GM18526 (cell line): Measurements from ENCODE around the gene HRNR.

ENCODE experiments used
- POLR2A ChIP-seq: IDR thresholded peaks from 3 replicates; pipeline ENCODE4 v1.6.1; 2011; ENCODE audit not compliant: insufficient read length; ENCODE audit errors: extremely low read depth

Gene HRNR

DNA sequence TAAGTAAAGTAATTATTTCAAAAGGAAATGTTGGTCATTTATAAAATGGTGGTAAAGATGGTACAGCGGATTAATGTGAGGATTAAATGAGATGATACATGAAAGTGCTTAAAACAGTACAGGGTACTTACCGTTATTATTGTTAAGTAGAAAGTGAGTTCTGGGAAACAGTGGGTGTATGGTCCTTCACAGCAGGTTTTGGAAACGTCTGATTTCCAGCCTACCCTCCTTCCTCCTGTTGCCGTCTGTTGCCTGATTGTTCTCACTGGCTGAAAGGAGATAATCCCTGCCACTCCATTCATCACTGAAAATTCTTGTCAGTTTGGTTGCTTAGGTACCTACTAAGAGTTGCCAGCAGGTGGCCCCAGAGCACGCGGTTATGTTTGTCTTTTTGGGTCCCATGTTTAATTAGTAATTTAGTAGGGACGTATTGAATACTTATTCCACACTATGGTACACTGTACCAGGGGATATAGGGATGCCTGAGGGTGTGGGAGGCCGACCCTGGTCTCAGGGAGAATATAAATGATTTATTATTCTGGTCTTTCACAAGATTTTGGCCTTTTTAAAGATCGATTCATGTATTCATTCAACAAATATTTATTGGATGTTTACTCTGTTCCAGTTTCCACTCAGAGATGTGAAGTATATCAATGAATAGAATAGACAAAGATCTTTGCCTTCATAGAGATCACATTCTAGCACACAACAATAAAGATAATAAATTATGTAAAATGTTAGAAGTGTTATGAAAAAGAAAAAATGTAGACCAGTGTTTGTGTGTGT, 34.1 kb downstream of the HRNR start:
- no peak for TF ChIP-seq POLR2A

DNA sequence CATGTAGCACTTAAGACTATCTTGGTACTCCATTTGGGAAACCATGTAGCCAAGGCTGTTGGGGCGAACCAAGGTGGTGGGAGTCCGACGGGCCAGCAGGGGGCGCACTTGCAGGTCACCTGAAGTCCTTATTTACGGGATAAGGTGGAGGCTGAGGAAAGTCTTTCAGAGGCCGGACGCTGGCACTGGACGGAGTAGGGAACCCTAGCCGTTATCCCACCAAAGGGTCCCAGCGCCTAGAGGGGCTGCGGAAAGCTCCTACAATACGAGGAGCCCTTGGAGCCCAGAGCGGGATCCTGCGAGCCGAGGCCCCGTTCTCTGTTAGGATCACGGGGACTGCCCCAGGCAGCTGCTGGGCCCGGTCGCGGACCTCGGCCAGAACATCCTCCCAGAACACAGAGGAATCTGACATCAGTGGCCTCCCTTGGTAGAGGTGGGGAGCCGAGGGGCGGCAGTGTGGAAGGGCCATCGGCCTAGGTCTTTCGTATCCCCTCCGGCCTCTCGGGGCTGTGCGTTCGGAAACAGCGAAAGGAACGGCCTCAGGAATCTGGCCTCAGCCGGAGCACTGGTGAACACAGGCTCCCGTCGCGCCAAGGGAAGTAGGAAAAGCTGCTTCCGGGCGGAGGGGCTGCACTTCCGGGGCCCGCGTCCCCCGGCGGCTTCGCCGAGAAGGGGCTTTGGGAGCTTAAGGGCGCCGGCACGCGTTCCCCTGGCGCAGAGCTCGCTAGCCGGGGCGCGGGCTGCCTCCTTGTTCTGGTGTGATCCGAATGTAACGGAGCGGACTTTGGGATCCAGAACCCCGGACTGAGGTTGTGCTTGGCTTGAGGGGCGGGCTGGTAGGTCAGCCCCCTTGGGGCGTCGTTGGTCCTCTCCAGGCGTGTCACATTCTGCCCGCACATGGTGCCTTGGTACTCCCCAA, 35.1 kb downstream of the HRNR start:
- no peak for TF ChIP-seq POLR2A

DNA sequence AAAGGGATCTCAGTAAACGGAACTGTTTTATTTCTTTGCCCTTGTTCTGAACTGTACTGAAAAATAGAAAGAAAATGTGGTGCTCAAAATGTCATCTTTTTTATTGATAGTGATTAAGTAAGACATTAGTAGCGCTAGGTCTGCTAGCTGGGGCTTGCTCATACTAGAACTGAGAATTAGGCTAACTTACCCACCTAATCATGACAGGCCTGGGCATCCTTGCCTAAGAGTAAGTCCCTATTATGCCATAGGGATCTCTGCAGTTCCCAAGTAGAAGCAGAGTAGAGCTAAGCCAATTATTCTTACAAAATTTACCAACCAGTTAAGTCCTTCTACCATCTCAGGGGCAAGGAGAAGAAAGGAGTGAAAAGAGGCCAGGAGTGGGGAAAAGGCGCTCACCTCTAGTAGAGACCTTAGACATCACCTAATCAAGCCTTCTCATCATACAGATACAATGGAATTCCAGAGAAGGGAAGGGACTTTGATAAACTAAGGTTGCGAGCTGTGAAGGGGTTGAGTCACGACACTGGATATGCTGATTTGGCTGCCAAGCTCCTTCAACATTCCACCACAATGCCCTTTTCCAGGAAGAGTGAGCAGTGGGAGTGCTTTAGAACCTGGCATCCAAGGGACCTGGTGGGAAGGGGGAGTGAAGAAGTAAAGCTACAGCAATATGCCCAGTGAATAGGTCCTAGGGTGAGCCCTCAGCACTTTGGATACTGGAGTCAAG, 37.3 kb downstream of the HRNR start:
- TF ChIP-seq POLR2A = no peak

DNA sequence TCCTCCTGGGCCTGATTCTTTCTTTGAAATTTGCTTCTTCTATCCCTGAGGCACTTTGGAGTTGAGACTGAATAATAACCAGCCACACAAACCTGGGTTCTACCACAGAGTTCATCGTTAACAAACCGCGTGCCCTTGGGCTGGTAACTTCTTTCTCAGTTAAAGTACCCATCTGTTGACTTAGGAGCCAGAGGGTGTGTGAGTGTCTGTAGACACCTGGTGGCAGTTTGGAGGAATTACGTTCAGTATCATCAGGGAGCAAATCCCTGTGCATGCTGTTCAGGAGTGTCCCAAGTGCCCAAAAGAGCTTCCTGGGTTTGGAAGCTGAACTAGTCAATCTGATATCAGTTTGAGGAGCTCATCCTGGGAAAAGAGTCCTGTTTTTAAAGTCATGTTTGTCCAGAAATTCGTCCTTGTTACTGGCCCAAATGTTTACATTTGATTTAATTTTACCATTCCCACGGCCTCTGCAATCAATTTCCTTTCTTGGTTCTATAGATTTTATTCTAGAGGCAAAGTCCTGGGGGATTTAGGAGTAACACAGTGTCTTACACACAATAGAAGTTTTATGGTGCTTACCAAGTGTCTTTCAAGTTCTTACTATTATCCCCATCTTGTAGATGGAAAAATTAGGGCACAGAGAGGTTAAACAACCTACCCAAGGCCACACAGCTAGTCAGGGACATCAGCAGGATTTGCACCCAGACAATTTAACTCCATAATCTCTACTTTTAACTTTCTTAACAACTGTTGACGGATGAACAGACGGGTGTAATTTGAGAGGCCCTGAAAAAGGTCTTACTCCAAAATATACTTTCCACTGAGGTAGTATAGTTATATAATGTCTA, 38.2 kb downstream of the HRNR start:
- no peak for TF ChIP-seq POLR2A

DNA sequence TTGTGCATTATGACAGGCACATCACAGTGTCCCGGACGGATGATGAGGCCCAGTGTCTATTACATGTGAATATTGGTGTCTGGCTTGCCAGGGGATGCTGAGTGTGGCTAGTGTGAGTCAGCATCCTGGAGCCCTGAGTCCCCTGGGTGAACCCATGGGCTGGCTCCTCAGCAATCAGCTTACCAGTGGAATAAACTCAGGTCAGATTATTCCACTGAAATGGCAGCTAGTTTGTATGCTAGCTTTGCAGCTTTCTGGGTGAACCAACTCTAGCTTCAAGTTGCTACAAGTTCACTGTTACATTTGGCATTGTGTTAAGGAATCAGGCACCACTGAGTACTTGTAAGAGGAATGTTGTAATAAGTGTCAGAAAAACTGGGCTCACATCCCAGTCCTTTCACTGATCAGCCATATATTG, 41.0 kb downstream of the HRNR start:
- TF ChIP-seq POLR2A = no peak

DNA sequence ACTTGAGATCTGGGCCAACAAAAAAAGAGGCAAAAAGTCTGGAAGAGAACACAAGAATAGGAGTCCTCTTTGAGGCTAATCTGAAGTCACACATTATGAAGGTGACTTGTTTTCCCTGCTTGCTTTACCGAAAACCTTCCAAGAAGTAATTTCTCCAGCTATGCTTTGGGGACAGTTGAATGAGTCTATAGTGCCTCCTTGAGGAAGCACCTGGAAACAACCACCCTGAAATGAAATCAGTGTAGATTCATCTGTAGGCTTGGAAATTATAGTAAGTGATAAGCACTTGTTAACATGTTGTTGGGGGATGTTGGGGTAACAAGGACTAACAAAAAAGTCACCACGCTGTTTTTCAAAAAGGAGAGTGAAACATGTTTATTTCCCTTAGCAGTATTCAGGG, 41.6 kb downstream of the HRNR start:
- TF ChIP-seq POLR2A = no peak

DNA sequence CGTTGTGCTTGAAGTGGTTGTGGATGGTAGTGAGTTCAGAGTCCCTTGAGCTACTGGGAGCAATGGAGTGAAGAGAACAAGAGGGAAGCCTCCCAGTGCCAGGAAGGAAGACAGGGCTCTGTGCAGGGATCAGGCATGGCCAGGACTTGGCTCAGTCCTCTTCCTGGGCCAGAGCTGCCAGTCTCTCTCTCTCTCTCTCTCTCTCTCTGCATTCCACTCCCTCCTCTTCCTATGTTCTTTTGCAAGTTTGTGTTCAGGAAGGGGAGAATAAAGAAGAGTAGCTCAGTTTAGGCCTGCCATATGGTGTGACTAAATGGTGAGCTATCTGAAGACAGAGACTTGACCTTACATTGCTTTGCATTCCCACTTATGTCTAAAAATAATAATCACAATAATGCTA, 44.4 kb downstream of the HRNR start:
- TF ChIP-seq POLR2A = no peak

DNA sequence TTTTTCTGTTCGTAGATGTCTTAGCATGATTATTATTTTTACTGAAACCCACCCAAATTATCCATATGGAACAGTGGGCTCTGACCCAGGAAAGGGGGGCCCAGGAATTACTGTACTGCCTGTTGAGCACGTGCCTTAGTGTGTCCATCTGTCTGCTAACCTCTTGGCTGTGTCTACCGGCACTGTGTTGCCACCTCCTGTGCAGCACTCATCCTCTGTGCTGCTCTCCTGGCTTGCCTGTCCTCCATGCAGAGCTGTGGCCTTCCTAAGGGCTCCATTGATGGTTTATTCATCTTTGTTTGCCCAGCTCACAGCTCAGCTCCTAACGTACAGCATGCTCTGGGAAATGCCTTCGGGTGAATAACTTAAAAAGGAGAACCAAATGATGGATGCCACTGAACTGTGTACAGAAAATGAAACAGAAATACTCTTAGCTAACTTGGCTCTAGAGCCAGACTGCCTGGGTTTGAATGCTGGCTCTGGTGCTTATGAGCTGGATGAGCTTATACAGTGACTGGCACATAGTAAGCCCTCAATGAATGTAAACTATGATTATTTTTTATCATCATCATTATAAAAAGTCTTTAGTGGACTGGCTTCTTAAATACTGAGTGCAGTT, 53.6 kb downstream of the HRNR start:
- TF ChIP-seq POLR2A = no peak

DNA sequence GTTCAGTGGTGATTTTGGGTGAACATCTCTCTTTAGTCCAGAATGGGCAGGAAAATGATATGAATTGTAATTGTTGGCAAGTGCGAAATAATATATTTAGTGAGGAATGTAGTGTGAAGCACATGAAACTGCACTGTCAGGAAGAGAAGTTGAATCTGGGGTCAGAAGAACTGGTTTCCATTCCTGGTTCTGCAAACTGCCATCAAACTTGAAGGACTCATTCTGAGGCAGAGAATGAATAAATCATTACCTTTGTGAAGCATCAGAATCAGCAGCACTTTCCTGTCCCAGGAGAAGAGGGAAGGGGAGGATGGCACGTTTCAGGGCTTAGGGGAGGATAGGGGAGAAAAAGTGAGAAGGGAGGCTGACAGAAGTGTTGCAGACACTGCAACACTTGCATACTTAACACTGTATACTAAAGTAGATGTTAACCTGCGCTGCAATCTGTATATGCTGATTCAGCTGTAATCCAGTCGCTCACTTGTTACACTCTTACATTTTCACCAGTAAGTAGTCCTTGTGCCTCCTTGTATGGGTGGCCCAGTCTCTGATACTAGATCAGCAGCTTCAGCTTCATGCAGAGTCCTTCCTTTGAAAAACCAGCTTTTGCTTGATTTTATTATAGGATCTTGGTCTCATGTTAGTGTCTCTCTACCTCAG, 54.5 kb downstream of the HRNR start:
- TF ChIP-seq POLR2A = no peak

DNA sequence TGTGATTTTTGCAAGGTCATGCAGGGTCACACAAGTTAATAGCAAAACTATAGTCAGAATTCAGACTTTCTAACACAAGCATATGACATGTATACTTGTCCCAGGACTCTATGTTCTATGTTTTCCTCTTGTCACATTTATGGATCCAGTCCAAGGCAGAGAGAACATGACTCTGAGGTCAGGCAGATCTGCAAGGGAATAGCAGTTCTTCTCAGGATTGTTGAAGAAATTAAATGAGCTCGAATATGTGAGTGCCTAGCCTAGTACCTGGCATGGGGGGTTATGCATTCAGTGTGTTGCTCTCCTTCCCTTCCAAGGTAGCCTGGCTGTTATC, 55.5 kb downstream of the HRNR start:
- no peak for TF ChIP-seq POLR2A

DNA sequence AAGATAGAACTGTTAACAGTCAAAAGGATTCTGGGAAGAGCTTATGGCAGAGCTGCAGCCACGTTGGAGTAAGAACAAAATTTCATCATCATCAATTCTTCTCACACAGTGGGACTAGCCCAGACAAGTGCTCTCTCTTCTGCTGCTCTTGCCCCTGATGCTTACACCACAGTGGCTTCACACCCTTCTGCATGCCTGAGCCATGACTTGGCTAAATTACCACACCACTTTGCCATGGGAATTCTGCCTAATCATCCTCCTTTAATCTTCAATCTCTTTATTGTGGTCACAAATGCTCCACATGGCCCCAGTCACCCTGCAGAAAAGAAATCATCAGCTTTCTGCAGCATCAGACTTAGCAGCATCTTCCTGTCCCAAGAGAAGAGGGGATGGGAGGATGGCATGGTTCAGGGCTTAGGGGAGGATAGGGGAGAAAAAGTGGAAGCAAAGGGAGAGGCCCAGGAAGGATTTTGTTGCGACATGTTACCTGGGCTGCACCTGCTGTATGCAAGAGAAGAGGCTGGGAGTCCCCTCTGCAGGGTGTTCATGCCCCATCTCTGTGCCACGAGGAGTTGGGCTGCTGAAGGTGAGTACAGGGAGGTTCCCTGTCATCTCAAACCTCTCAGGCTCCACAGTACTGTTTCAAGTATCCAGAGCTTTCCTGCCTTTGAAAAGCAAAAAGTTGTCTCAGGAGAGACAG, 56.0 kb downstream of the HRNR start:
- no peak for TF ChIP-seq POLR2A

DNA sequence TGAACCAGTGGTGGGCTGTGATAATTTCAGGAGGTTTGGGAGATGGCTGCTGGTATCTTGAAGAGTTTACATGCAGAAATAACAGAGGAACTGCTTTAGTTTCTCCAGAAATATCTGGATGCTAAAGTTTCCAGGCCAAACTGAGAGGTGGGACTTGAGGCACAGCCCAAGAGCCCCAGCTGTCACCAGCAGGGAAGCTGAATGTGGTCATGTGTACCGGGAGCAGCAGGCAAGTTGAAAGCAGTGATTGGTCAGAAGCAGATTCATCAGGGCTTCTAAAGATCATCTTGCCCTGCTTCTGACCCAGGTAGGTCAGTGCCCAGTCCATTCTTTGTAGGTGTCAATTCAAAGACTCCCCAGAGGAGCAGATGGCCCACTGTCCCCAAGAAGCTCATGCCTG, 57.0 kb downstream of the HRNR start:
- TF ChIP-seq POLR2A = no peak
